ENCODE measurements around the gene OBSCN.

DNA sequence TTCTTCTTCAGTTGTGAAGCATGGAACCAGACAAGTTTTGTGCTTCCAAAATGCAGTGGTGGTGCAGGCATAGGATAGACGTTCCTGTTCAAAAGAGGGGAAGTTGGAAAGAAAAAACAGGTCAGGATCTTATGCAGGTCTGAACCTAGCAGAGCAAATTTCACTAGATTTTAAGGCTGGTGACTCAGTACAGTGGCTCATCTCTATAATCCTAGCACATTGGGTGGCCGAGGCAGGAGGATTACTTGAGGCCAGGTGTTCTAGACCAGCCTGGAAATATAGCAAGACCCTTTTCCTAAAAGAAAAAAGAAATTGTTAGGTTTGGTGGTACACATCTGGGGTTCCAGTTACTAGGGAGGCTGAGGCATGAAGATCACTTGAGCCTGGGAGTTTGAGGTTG, 88.1 kb downstream of the OBSCN start:
- TF ChIP-seq, protein P1, sequence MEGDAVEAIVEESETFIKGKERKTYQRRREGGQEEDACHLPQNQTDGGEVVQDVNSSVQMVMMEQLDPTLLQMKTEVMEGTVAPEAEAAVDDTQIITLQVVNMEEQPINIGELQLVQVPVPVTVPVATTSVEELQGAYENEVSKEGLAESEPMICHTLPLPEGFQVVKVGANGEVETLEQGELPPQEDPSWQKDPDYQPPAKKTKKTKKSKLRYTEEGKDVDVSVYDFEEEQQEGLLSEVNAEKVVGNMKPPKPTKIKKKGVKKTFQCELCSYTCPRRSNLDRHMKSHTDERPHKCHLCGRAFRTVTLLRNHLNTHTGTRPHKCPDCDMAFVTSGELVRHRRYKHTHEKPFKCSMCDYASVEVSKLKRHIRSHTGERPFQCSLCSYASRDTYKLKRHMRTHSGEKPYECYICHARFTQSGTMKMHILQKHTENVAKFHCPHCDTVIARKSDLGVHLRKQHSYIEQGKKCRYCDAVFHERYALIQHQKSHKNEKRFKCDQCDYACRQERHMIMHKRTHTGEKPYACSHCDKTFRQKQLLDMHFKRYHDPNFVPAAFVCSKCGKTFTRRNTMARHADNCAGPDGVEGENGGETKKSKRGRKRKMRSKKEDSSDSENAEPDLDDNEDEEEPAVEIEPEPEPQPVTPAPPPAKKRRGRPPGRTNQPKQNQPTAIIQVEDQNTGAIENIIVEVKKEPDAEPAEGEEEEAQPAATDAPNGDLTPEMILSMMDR (conservative IDR thresholded peaks at IDR 0.05; ENCODE audit: low read length): no peak
- no peak for TF ChIP-seq EZH2phosphoT487 (IDR thresholded peaks at IDR 0.05; ENCODE audit: borderline replicate concordance, low read depth, low read length)

Measured in OCI-LY7 (cell line).